HG03108 (cell line): ENCODE measurements around the gene CADM2.
"Not testable (repeated sequence)": the region's sequence is repeated elsewhere in the genome, so short reads cannot be mapped to it uniquely, and the experiment has no call there.

Experiments
- ATAC-seq: cut with Tn5 transposase; IDR thresholded peaks from one replicate; pipeline ENCODE4 v1.9.1; 2021; ENCODE audit warnings: moderate library complexity; ENCODE audit not compliant: unreplicated experiment

CADM2 gene

DNA sequence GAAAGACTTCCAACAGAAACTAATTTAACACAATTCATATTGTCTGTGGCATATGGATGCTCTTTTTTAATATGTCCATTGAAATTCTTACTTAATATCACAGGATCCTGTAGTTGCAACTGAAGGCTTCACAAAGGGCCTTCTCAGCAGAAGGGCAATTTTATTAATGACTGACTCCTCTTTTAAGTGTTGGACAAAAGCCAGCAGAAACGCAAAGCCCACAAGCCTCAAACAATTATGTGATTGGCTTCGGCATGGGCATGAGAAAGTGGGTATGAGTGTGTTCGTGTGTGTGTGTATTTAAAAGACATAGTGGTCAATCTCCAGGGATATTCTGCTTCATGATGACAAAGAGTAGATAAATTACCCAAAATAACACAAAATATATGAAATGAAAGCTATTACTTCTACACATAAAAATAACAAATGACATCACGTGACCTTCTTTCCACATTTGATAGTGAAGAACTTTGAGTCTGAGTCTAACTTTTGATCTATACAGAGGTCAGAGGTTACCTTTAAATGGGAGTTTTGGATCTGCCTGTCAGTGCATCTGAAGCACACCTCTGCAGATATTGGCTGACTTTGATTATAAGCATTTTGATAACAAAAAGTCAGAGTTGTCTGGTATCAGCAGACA lies 496.9 kb downstream of the CADM2 start:
- ATAC-seq, result no peak

GRCh38 chr3:85474241-85474640 lies 515.5 kb downstream of the CADM2 start:
- no peak for ATAC-seq

DNA sequence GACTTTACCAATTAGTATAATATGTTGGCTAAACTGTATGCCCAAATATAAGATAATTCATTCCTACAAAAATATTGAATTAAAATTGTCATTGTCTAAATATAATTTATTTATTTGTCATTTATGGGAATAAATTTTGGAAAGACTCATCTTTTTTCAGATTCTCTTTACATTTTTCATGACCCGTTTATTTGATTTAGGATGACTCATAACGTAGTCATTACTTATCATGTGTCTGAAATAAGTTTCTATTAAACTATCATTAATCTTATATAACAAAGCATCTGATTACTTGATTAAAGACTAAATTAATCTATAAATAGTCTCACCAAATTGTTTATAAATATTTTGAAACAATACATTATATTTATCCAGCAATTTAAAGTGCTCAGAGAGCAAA lies 516.6 kb downstream of the CADM2 start:
- ATAC-seq, result no peak

- ATAC-seq, result no peak
These were observed 518.2 kb downstream of the CADM2 start for GRCh38 chr3:85476891-85477495.

DNA sequence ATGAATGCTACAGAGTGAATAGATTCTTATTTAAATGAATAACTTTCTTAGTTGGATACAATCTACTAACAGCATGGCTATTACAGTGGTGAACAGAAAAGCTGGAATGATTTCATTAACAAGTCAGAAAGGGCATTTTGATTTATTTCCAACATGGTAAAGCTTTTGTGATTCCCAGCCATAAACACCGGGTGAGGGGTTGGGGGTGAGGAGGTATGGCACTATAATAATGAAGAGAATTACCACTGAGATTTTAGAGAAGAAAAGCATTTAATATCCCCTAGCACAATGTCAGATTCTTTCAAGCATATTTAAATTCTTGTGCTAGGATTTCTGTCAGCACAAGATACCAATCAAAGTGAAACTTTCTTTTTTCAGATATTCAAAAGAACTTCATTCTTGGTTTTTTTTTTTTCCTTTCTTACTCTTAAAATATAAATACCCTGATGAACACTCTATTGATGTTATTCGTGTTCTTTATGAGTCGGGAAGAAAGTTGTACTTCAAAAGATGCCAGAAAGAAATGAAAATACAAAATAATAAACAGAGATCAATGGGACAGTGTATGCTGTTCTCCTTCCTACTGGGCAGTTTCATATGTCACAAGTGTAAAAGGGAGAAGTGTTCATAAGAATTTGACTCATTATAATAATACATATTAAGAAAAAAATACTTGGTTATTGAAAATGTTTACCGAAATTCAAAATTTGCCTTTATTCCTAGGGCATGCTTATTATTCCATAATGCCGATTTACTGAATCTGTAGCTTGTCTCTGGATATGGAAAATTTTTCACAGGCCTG lies 522.8 kb downstream of the CADM2 start:
- ATAC-seq, result no peak

- no peak for ATAC-seq
These were observed 523.4 kb downstream of the CADM2 start for GRCh38 chr3:85482213-85482490.

DNA sequence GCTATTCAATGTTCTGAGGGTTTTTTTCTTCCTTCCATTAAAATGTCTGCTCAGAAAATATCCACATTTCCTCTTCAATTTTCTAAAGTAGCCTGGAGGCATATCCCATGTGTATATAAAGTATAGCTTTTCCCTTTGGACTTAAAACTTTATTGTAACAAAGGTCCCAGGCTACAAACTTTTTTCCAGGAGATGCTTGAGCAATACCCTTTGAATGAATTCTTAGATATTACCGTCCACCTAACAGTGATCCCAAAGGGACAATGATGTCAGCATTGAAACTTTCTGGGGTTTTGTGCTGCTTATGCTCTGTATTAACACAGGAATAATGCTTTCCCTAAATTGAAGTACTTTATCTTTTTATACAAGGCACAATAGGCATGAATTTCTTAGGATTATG lies 525.2 kb downstream of the CADM2 start:
- no peak for ATAC-seq

GRCh38 chr3:85487375-85487774 lies 528.6 kb downstream of the CADM2 start:
- ATAC-seq, result no peak

GRCh38 chr3:85495602-85496001 lies 536.8 kb downstream of the CADM2 start:
- ATAC-seq, result no peak

- no peak for ATAC-seq
These were observed 539.4 kb downstream of the CADM2 start for GRCh38 chr3:85498177-85498576.

- no peak for ATAC-seq
These were observed 543.5 kb downstream of the CADM2 start for GRCh38 chr3:85502148-85502875.

- ATAC-seq, result not testable (repeated sequence)
These were observed 545.5 kb downstream of the CADM2 start for GRCh38 chr3:85504129-85504784.

GRCh38 chr3:85504785-85505511 lies 546.2 kb downstream of the CADM2 start:
- ATAC-seq, result not testable (repeated sequence)

DNA sequence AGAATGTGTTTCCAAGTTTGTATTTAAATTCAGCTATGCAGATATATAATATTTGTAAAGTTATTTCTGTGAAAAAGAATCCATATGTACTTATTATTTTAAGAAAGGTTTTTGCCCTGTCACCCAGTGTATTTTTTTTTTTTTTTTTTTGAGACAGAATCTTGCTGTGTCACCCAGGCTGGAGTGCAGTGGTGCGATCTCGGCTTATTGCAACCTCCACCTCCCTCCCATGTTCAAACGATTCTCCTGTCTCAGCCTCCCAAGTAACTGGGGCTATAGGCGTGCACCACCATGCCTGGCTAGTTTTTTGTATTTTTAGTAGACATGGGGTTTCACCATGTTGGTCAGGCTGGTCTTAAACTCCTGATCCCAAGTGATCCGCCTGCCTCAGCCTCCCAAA lies 548.3 kb downstream of the CADM2 start:
- not testable (repeated sequence) for ATAC-seq

GRCh38 chr3:85508659-85509058 lies 549.9 kb downstream of the CADM2 start:
- ATAC-seq, result no peak

DNA sequence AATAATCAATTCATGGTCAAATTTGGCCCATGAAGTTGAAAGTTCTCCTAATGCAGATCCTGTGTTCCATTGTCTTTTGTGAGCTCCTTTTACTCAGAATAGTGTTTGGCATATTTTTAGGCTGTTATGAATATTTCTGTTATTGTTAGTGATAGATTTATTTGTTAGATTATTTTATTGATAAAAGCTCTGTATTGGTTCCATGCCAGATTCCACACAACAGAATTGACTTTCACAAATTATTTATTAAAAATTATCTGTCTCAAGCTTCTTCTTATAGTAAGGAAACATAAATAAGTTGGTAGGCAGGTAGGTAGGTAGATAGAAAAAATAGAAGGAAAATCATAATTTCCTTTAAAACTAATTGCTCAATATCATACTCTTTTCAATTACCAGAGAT lies 557.4 kb downstream of the CADM2 start:
- no peak for ATAC-seq

GRCh38 chr3:85524104-85524503 lies 565.3 kb downstream of the CADM2 start:
- ATAC-seq, result no peak

DNA sequence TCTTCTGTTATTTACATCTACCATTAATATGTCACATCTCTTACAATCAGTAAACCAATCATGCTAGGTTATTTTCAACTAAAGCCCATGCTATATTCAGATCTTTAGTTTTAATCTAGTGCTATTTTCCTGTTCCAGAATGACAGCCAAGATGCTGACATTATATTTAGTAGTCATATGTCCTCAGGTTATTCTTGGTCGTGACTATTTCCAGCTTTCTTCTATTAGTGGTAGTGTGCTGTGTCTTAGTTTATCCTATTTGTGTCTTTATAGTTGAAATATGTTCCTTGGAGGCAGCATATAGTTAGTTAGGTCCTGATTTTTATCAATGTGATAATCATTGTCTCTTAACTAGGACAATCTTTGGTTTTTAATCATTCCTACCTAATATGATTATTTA lies 566.5 kb downstream of the CADM2 start:
- no peak for ATAC-seq

DNA sequence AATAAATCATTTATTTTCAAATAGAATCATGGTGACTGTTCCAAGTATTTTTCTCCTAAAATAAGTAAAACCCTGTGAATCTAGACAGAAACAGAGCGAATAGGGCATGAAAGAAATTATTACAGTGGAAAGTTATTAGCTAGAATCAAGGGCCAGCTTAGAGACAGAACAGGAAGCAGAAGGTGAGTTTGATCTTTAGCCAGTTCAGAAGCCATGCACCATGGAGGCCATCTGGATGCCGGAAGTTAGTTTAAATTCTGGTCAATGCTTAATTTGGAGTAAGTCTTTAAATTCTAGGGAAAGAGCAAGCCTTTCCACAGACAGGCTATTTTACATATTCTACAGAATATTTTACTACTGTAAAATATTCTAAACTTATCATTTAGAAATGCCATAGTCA lies 574.8 kb downstream of the CADM2 start:
- ATAC-seq, result no peak

- ATAC-seq, result no peak
These were observed 576.7 kb downstream of the CADM2 start for GRCh38 chr3:85535517-85535916.

DNA sequence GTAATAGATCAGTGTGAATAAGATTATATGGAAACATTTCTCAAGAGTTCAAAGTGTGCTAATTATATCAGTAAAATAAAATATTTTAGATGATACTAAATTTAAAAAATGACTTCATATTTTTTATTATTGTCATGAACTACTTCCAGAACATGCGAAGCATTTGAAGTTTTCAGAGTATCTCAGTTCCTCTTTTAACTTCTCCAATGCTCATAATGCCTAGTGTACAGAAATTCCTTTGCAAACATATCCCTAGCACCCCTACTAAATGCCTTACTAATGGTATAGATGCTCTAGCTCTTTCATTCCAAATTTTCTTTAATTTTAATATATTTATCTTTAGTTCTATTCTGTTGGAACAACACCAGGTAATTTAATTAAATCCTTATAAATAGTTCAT lies 580.4 kb downstream of the CADM2 start:
- ATAC-seq, result no peak
